GM20431 (cell line): Measurements from ENCODE around the gene PCNT.
"Not testable (repeated sequence)": the region's sequence is repeated elsewhere in the genome, so short reads cannot be mapped to it uniquely, and the experiment has no call there.

Experiments
- in situ Hi-C: fragments of 300-500 bp; cut with MseI, MboI; formaldehyde crosslinking; loops from one replicate; pipeline ENCODE4 v1.15.0; 2020; ENCODE audit warnings: low sequenced_read_pairs; ENCODE audit not compliant: unreplicated experiment

Gene PCNT

DNA sequence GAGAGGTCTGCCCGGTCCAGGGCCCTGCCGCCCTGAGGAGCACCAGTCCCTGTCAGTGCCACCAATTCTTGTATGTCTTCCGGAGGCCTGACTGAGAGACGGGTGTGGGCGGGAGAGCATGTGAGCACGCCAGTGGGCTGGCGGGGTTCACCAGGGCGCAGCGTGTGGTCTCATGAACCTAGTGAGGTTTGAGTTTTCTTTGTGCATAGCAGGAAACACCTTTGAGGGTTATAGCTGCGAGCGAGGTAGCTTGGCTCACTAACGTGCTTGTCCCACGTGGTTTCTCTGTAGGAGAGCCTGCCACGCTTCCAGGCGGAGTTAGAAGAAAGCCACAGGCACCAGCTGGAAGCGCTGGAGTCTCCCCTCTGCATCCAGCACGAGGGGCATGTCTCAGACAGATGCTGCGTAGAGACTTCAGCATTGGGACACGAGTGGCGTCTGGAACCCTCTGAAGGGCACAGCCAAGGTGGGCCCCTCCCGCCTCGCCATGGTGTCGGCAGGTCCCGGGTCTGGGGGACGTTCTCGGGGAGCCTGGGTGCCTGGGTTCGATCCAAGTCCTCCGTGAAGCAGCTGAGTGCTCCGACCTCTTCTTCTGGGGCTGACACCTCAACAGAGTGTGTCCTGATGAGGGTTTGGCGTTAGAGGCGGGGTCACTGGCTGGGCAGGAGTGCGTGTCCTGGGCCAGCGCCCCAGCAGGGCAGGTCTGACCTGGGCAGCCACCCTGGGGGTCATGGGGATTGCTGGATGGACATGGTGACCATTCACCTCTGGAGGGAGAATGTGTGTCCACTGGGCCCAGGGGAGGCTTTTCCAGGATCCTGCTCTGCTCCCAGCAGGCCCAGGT is 31.4 kb downstream of the PCNT start:
- in situ Hi-C loops: no loop called here

DNA sequence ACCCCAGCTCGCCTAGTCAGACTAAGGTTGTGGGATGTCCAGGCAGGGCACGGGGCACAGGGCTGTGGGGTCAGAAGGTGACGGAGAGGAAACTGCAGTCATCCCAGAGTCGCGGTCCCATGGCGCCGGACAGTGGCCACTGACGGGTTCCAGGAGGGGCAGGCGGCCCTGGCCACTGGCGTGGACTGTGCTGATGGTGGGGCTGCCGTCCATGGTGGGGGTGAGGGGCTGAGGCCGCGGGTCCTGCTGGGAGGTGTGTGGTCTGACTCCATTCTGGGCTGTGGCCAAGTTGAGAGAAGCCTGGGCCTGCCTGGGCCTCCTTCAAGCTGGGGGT is 32.0 kb downstream of the PCNT start:
- in situ Hi-C loops: no loop called here

DNA sequence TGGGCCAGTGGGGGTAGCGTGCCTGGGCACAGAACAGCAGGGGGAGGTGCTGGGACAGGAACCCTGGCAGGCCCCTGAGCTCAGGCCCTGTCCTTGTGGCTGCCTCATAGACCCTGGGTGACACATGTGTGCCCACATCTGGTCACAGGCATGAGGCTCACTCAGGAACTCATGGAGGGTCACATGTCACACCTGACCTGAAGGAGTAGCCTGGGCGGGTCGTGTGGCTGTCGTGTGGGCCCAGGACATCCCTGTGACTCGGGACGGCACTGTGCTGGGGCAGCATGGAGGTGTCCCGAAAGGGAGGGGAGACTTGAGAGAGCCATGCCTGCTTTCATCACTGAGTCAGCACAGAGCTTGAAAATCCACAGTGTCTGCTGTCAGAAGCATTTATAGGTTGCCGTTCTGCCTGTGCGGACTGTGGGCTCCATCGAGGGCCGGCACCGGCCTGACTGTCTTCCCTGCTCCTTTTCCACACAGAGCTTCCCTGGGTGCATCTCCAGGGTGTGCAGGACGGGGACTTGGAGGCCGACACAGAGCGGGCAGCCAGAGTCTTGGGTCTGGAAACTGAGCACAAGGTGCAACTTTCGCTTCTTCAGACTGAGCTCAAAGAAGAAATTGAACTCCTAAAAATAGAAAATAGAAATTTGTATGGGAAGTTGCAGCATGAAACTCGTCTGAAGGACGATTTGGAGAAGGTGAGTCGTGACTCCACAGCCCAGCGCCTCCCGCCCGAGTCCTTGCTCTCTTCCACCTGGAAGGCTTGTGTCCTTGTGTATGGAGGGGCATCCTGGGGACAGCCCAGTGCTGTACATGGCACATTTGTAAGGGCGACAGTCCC is 32.8 kb downstream of the PCNT start:
- in situ Hi-C loops: no loop called here

DNA sequence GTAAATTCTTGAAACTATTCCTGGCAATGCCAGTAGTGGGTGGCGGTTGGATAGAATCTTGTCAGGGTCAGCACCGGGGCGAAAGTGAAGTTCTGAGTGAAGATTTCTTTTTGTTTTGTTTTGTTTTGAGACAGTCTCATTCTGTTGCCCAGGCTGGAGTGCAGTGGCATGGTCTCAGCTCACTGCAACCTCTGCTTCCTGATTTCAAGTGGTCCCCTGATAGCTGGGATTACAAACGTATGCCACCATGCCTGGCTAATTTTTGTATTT is 33.3 kb downstream of the PCNT start:
- in situ Hi-C loops: no loop called here

DNA sequence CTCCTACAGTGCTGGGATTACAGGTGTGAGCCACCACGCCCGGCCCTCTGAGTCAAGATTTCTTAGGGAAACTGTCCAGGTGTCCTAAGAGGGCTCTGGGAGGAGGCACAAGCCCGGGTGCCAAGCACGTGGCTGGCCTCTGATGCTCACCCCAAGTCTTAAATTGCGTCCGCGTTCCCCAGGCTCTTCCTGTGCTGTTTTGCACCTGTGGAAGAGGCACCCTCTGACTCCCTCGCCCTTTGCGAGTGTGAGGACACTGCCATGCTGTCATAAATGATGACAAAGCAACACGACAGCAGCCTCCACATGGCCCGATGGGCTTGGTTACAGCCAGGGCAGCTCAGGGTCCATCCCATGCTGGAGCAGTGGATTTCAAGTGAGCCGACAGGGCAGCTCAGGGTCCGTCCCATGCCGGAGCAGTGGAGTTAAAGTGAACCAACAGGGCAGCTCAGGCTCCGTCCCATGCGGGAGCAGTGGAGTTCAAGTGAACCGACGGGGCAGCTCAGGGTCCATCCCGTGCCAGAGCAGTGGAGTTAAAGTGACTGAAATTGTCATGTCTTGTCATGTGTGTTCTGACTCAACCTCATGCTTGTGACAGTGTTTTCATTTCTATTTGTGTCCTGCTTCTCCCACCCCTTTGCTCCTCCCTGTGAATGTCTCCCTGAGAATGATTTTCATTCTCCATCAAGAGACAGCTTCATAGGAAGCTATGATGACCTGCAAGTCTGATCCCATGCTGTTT is 33.9 kb downstream of the PCNT start:
- in situ Hi-C loops: no loop called here

DNA sequence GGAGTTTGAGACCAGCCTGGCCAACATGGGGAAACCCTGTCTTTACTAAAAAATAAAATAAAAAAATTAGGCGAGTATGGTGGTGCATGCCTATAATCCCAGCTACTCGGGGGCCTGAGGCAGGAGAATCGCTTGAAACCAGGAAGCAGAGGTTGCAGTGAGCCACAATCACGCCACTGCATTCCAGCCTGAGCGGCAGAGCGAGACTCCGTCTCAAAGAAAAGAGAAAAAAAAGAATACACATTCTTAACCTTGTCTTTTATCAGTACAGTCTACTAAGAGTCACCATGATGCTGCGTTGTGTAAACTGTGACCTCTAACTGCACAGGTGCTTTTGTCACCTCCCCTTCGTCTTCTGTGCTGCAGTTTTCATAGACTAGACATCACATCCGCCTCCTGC is 37.2 kb downstream of the PCNT start:
- in situ Hi-C loops: no loop called here

DNA sequence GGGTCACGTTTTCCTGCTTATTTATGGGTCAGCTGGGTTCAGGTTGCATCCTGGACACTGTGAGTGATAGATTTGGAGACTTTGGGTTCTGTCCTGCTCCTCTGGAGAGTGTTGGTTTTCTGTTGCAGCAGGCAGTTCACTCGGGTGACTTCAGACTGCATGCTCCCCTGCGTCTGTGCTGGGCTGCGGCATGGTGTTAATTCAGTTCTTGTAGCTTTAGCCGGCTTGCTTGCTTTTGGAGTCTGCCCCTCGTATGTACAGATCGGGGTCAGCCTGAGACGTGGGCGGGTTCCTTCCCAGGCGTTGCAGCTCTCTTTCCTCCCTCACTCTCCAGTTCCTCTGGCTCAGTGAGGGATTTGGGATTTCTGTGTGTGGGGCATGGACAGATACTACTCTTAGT is 38.0 kb downstream of the PCNT start:
- in situ Hi-C loops: no loop called here

DNA sequence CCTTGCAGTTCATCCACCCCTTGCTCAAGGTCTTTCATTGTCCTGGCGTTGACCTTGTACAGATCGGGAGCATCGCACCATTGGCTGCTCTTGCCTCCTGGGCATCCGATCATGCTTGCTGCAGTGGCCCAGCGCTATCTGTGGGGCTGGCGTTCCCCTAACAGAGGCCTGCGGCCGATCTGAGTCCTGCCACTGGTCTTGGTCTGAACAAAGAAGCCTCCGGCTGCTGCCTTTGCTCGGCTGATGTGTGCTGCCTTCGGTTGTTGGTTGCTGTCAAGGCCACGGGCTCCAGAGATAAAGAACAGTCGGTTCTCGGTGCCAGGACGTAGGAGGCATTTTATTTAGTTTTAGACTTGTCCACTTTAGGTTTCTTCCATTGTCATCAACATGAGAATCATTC is 39.0 kb downstream of the PCNT start:
- in situ Hi-C loops: no loop called here

DNA sequence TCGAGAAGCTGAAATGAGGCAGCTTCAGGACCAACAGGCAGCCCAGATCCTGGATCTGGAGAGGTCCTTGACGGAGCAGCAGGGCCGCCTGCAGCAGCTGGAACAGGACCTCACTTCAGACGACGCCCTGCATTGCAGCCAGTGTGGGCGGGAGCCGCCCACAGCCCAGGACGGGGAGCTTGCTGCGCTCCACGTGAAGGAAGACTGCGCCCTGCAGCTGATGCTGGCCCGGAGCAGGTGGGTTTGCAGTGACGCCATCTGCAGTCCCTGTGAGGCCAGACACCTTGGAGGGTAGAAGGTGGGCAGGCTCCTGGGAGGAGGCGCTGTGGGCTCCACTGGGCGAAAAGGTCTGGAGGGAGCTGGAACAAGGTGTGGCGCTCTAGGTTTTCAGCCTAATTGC is 39.7 kb downstream of the PCNT start:
- in situ Hi-C loops: no loop called here

DNA sequence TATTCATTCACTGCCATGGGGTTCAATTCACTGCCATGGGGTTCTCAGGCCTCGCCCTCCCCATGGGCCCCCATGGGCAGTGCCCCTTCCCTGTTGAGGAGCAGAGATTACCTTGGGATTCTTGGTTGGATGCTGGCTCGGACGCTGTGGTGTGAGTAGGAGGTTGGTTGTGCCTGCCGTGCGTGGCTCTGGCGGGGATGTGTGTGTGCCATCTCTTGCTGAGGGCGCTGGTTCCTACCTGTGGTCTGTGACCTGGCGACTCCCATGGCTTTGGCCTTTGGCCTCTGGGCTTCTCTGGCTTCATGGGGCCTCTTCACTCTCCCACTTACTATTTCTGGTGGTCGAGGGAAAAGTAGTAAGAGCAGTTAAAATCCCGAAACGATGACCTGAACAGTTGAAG is 42.1 kb downstream of the PCNT start:
- in situ Hi-C loops: no loop called here

DNA sequence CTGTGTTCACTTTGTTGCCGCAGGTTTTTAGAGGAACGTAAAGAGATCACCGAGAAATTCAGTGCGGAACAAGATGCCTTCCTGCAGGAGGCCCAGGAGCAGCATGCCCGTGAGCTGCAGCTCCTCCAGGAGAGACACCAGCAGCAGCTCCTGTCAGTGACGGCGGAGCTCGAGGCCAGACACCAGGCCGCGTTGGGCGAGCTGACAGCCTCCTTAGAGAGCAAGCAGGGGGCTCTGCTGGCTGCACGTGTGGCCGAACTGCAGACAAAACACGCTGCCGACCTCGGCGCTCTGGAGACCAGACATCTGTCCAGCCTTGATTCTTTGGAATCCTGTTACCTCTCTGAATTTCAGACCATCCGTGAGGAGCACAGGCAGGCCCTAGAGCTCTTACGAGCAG is 42.6 kb downstream of the PCNT start:
- in situ Hi-C loops: no loop called here

DNA sequence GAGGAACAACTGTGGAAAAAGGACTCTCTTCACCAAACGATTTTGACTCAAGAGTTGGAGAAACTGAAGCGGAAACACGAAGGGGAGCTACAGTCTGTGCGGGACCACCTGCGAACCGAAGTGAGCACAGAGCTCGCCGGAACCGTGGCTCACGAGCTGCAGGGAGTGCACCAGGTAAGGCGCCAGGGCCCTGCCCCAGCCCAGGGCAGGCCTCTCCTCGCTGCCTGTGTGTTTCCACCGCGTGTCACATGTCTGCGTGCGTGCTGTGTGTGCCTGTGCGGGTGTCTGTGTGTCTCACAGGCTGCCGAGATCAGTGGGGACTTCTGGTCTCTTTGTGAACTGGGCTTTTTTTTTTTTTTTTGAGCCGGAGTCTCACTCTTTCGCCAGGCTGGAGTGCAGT is 43.0 kb downstream of the PCNT start:
- in situ Hi-C loops: no loop called here

DNA sequence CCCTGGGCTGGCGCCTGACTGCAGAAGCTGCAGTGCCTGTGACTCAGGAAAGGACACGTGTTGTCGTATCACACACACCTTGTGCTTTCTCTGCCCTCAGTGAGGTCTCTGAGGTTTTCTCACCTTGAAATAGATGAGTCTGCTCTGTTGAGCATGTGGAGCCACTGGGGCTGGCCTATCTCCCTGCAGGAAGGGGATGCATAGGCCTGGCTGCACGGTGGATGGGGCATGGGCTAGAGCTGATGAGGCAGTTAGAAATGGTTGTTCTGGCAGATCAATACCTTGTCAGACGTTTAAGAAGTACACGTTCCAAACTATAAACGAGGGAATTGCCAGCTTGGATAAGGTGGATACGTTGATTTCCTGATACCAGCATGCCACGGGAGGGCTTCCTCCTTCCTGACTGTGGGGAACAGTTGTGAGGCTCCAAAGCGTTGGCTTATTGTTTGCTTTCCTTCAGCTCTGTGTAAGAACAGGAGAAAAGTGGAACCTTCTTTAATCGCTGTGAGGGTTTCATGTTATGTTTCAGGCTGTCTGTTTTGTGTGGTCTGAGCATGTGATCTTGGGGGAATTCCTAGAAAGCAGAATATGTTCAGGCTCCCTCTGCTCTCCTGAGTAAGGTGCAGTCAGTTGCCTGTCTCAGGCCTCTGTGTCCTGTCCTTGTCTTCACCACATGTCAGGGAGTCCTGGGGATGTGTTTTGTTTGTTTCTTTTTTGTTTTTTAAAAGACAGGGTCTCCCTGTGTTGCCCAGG is 44.8 kb downstream of the PCNT start:
- in situ Hi-C loops: no loop called here

DNA sequence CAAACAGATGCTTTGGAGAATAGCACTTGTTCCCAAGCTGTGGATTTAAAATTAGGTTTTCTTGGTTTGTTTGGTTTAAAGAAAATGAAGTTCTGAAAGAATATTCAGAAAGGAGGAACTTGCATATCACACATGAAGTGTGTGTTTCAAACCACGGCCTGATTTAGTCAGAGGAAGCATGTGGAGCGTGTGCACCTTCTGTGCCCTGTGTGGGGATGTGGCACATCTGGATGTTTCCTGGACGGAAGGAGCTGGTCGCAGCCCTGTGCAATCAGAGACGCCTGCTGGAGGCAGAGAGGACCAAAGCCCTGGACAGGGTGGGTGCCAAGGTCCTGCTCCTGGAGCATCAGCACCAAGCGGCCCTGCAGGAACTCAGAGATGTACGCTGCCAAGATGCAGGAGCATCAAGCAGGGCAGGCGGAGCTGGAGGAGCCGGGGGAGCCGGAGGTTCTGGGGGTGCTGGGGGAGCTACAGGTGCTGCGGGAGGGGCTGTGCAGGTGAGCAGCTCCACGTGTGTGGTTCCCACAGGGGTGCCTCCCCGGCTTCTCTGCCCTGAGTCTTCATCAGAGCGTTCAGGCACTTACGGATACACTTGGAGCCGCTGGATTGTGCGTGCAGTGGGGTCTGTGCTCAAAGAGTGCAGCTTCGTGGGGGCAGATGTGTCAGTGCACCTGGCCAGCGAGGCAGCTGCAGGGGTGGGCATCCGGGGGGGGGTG is 45.7 kb downstream of the PCNT start:
- in situ Hi-C loops: no loop called here

DNA sequence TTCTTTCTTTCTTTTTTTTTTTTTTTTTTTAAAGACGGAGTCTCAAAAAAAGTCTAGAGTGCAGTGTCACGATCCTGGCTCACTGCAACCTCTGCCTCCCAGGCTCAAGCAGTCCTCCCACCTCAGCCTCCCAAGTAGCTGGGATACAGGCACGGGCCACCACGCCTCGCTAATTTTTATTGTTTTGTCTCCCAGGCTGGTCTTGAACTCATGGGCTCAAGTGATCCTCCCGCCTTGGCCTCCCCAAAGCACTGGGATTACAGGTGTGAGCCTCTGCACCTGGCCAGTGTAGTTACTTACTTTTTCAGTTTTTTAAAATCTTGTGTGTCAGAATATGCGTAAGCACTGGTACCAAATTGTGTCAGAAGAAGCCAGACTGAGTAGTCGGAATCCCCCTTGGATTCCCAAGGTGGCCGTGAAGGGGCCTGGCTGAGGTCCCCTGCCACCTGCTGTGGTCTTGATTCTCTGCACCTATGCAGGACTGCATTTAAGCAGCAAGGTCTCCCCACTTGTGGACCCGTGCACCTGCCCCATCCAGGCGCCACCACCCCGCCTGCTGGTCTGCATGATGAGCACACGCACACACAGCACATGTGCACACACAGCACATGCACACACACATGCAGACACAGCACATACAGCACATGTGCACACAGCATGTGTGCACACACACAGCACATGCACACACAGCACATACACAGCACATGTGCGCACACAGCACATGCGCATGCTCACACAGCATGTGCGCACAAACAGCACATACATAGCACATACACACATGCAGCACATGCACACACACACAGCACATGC is 47.5 kb downstream of the PCNT start:
- in situ Hi-C loops: no loop called here

DNA sequence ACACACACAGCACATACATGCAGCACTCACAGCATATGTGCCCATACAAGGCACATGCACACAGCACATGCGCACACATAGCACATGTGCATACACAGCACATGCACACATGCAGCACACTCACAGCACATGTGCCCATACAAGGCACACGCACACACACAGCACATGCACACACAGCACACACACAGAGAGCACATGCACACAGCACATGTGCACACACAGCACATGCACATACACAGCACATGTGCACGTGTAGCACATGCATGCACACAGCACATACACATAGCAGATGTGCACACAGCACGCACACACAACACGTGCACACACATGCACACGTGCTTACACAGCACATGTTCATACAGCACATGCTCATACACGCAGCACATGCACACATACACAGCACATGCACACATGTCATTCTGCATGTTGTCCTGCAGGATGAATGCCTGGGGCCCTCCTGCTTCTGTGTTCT is 48.1 kb downstream of the PCNT start:
- in situ Hi-C loops: no loop called here

DNA sequence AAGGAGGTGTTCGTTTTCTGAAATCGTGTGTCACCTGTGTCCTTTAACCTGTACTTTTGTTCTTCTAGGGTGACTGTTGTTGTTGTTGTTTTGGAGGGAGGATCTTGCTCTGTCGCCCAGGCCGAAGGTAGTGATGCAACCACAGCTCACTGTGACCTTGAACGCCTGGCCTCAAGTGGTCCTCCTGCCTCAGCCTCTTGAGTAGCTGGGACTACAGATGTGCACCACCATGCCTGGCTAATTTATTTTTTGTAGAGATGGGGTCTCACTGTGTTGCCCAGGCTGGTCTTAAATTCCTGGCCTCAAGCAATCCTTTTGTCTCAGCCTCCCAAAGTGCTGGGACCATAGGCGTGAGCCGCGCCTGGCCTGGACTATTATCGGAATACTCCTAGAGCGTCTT is 49.0 kb downstream of the PCNT start:
- in situ Hi-C loops: not testable (repeated sequence)

DNA sequence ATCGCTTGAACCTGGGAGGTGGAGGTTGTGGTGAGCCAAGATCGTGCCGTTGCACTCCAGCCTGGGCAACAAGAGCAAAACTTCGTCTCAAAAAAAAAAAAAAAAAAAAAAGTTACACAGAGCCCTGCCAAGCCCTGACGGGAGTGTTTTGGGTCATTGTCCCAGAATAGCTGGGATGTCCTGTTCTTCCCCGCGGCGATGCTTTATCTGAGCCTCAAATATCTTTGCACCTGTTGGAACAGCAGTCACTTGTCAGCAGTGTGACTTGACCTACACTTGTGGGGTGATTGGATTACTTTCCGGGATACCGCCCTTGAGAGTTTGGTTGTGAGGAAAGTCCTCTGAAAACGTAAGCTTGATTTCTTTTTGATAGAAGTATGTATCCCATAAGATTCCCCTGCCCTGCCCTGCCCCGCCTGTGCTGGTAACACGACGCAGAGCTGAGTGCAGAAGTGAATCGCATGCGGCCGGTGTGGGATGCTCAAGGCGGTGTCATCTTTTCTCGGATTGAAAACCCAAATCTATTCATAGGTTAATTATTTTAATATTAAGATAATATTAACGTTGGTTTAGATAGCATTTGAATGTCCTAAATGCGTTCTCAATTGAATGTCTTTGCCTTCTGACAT is 50.9 kb downstream of the PCNT start:
- in situ Hi-C loops: no loop called here
